Stimulated activated CD4-positive, alpha-beta T cell treated with anti-CD3 and anti-CD28 coated beads, Interleukin-15, amount 100 ng/mL, for 24 hours (primary cell): ENCODE results near the gene GALK1.
"Not testable (repeated sequence)": the region's sequence is repeated elsewhere in the genome, so short reads cannot be mapped to it uniquely, and the experiment has no call there.

Experiments used
- DNase-seq: peaks from one replicate; pipeline ENCODE4 v3.0.0-alpha.2; 2020

Gene GALK1

GRCh38 chr17:75783803-75784472 lies 18.9 kb upstream of the GALK1 start:
- DNase-seq, result no peak

GRCh38 chr17:75783069-75783783 lies 18.2 kb upstream of the GALK1 start:
- DNase-seq, result no peak

GRCh38 chr17:75779987-75780889 lies 15.2 kb upstream of the GALK1 start:
- DNase-seq, result no peak

- peak; percentile 94 for DNase-seq
These were observed 14.4 kb upstream of the GALK1 start for GRCh38 chr17:75779250-75779986.

- no peak for DNase-seq
These were observed 13.9 kb upstream of the GALK1 start for GRCh38 chr17:75778861-75779249.

- DNase-seq, result not testable (repeated sequence)
These were observed 13.3 kb upstream of the GALK1 start for GRCh38 chr17:75778066-75778860.

- no peak for DNase-seq
These were observed 12.4 kb upstream of the GALK1 start for GRCh38 chr17:75777296-75777922.

GRCh38 chr17:75776386-75777295 lies 11.6 kb upstream of the GALK1 start:
- DNase-seq, result no peak

- DNase-seq, result no peak
These were observed 10.1 kb upstream of the GALK1 start for GRCh38 chr17:75774991-75775668.

GRCh38 chr17:75774471-75774990 lies 9.5 kb upstream of the GALK1 start:
- no peak for DNase-seq

GRCh38 chr17:75773808-75774470 lies 8.9 kb upstream of the GALK1 start:
- no peak for DNase-seq

- no peak for DNase-seq
These were observed 8.3 kb upstream of the GALK1 start for GRCh38 chr17:75773121-75773807.

- no peak for DNase-seq
These were observed 6.6 kb upstream of the GALK1 start for GRCh38 chr17:75771334-75772281.

- DNase-seq, result no peak
These were observed 4.5 kb upstream of the GALK1 start for GRCh38 chr17:75769536-75769935.

- DNase-seq, result no peak
These were observed 2.9 kb upstream of the GALK1 start for GRCh38 chr17:75767881-75768280.

GRCh38 chr17:75765981-75766380 lies 989 bp upstream of the GALK1 start:
- no peak for DNase-seq

- no peak for DNase-seq
These were observed 628 bp downstream of the GALK1 start for GRCh38 chr17:75764417-75764710.
